Measurements from ENCODE around the gene PRKN.

PRKN gene

GRCh38 chr6:162085561-162085960, 642.0 kb downstream of the PRKN start:
- Histone ChIP-seq H3K27ac (ENCODE audit: low read length) (no peak overlapping the region), H4K20me1 (ENCODE audit: insufficient read depth, low read length) (no peaks in the 10 kb centered on the region), H3K4me1 (ENCODE audit: insufficient read depth, low read length) (no peaks in the 10 kb centered on the region), H3K4me3 (ENCODE audit: low read depth in 1 of 2, low read length in 2 of 2) (no peak overlapping the region), H2AFZ (ENCODE audit: low read depth, low read length) (no peak overlapping the region), H3K4me2 (ENCODE audit: insufficient read depth, low read length) (no peak overlapping the region), H3K9ac (ENCODE audit: low read depth, low read length) (no peak overlapping the region), H3K9me3 (ENCODE audit: insufficient read depth, low read length, severe bottlenecking) (no peaks in the 10 kb centered on the region), H3K27me3 (ENCODE audit: insufficient read depth, low read length, poor library complexity) (no peaks in the 10 kb centered on the region), H3K36me3 (ENCODE audit: insufficient read depth, low read length) (no peaks in the 10 kb centered on the region), H3K79me2 (ENCODE audit: insufficient read depth, low read length) (no peaks in the 10 kb centered on the region)
- no peak for ATAC-seq (ENCODE audit: insufficient read depth, low read depth)
- no peak for TF ChIP-seq EZH2 (IDR thresholded peaks at IDR 0.05; ENCODE audit: borderline replicate concordance, low read depth, low read length, severe bottlenecking)
- no peak for TF ChIP-seq CTCF (IDR thresholded peaks at IDR 0.05; ENCODE audit: borderline replicate concordance, extremely low read depth, low read length, poor library complexity, severe bottlenecking)
- no peak for DNase-seq

GRCh38 chr6:162082520-162082919, 645.0 kb downstream of the PRKN start:
- Histone ChIP-seq H3K4me2 (ENCODE audit: insufficient read depth, low read length) (no peak overlapping the region), H3K9me3 (ENCODE audit: insufficient read depth, low read length, severe bottlenecking) (no peaks in the 10 kb centered on the region), H3K9ac (ENCODE audit: low read depth, low read length) (no peak overlapping the region), H4K20me1 (ENCODE audit: insufficient read depth, low read length) (no peaks in the 10 kb centered on the region), H3K27me3 (ENCODE audit: insufficient read depth, low read length, poor library complexity) (no peaks in the 10 kb centered on the region), H3K4me1 (ENCODE audit: insufficient read depth, low read length) (no peaks in the 10 kb centered on the region), H2AFZ (ENCODE audit: low read depth, low read length) (no peak overlapping the region), H3K36me3 (ENCODE audit: insufficient read depth, low read length) (no peaks in the 10 kb centered on the region), H3K79me2 (ENCODE audit: insufficient read depth, low read length) (no peaks in the 10 kb centered on the region), H3K4me3 (ENCODE audit: low read depth in 1 of 2, low read length in 2 of 2) (no peak overlapping the region), H3K27ac (ENCODE audit: low read length) (no peak overlapping the region)
- no peak for TF ChIP-seq EZH2 (IDR thresholded peaks at IDR 0.05; ENCODE audit: borderline replicate concordance, low read depth, low read length, severe bottlenecking)
- TF ChIP-seq CTCF (IDR thresholded peaks at IDR 0.05; ENCODE audit: borderline replicate concordance, extremely low read depth, low read length, poor library complexity, severe bottlenecking), result no peak
- ATAC-seq (ENCODE audit: insufficient read depth, low read depth) (no peak), DNase-seq (no peak)

- no peak overlapping the region for H2AFZ ChIP-seq (ENCODE audit: low read depth, low read length)
- no peak overlapping the region for H3K4me3 ChIP-seq (ENCODE audit: low read depth in 1 of 2, low read length in 2 of 2)
- DNase-seq (no peak), ATAC-seq (ENCODE audit: insufficient read depth, low read depth) (no peak)
- TF ChIP-seq CTCF (IDR thresholded peaks at IDR 0.05; ENCODE audit: borderline replicate concordance, extremely low read depth, low read length, poor library complexity, severe bottlenecking), result no peak
- TF ChIP-seq EZH2 (IDR thresholded peaks at IDR 0.05; ENCODE audit: borderline replicate concordance, low read depth, low read length, severe bottlenecking), result no peak
- H3K9me3 ChIP-seq (ENCODE audit: insufficient read depth, low read length, severe bottlenecking), result no peaks in the 10 kb centered on the region
- no peaks in the 10 kb centered on the region for H3K36me3 ChIP-seq (ENCODE audit: insufficient read depth, low read length)
- no peaks in the 10 kb centered on the region for H4K20me1 ChIP-seq (ENCODE audit: insufficient read depth, low read length)
- no peaks in the 10 kb centered on the region for H3K79me2 ChIP-seq (ENCODE audit: insufficient read depth, low read length)
- no peak overlapping the region for H3K27ac ChIP-seq (ENCODE audit: low read length)
- no peak overlapping the region for H3K4me2 ChIP-seq (ENCODE audit: insufficient read depth, low read length)
- no peaks in the 10 kb centered on the region for H3K4me1 ChIP-seq (ENCODE audit: insufficient read depth, low read length)
- no peak overlapping the region for H3K9ac ChIP-seq (ENCODE audit: low read depth, low read length)
- no peaks in the 10 kb centered on the region for H3K27me3 ChIP-seq (ENCODE audit: insufficient read depth, low read length, poor library complexity)
Measured at GRCh38 chr6:162078667-162079066, 648.9 kb downstream of the PRKN start.

- Histone ChIP-seq H2AFZ (ENCODE audit: low read depth, low read length) (no peak overlapping the region), H4K20me1 (ENCODE audit: insufficient read depth, low read length) (no peaks in the 10 kb centered on the region), H3K27ac (ENCODE audit: low read length) (no peak overlapping the region), H3K4me2 (ENCODE audit: insufficient read depth, low read length) (no peak overlapping the region), H3K79me2 (ENCODE audit: insufficient read depth, low read length) (no peaks in the 10 kb centered on the region), H3K9me3 (ENCODE audit: insufficient read depth, low read length, severe bottlenecking) (no peaks in the 10 kb centered on the region), H3K9ac (ENCODE audit: low read depth, low read length) (no peak overlapping the region), H3K4me1 (ENCODE audit: insufficient read depth, low read length) (no peaks in the 10 kb centered on the region), H3K27me3 (ENCODE audit: insufficient read depth, low read length, poor library complexity) (no peaks in the 10 kb centered on the region), H3K36me3 (ENCODE audit: insufficient read depth, low read length) (no peaks in the 10 kb centered on the region), H3K4me3 (ENCODE audit: low read depth in 1 of 2, low read length in 2 of 2) (no peak overlapping the region)
- no peak for DNase-seq
- no peak for ATAC-seq (ENCODE audit: insufficient read depth, low read depth)
- TF ChIP-seq EZH2 (IDR thresholded peaks at IDR 0.05; ENCODE audit: borderline replicate concordance, low read depth, low read length, severe bottlenecking), result no peak
- no peak for TF ChIP-seq CTCF (IDR thresholded peaks at IDR 0.05; ENCODE audit: borderline replicate concordance, extremely low read depth, low read length, poor library complexity, severe bottlenecking)
Measured at GRCh38 chr6:162078126-162078525, 649.4 kb downstream of the PRKN start.

Data from DND-41 (cell line).